Natural killer cell (primary cell): Measurements from ENCODE around the gene GRID1. TPM values are rescaled to one million over a fixed set of nuclear protein-coding genes. Genes with fewer than 3 reads are reported as not detected.

Source experiments
- ATAC-seq, 3 donors: fragments of 150-1000 bp in 2 of 3; fragments of 200-7000 bp in 1 of 3; cut with Tn5 transposase; 1 replicate in 1 of 3; 2 replicates in 2 of 3; pipeline ENCODE4 v1.10.0; 2021; ENCODE audit warnings: mild to moderate bottlenecking in 2 of 3, moderate library complexity in 2 of 3
- DNase-seq, 2 donors: peaks; one replicate each; pipeline versions ENCODE4 v3.0.0 to v3.0.0-alpha.2; 2013 to 2021; ENCODE audit warnings: mixed read lengths in 1 of 2
- H3K27ac ChIP-seq: one replicate; pipeline ENCODE4 v1.5.1; 2013; ENCODE audit warnings: mild to moderate bottlenecking, low read length
- H3K27me3 ChIP-seq: one replicate; pipeline ENCODE4 v1.6.1; 2013; ENCODE audit warnings: low read length; ENCODE audit not compliant: control insufficient read depth, insufficient read depth
- H3K36me3 ChIP-seq: one replicate; pipeline ENCODE4 v1.6.1; 2013; ENCODE audit warnings: low read length; ENCODE audit not compliant: control insufficient read depth, insufficient read depth
- H3K4me1 ChIP-seq: one replicate; pipeline ENCODE4 v1.6.1; 2013; ENCODE audit warnings: low read length; ENCODE audit not compliant: control insufficient read depth, insufficient read depth
- H3K4me3 ChIP-seq: one replicate; pipeline ENCODE4 v1.5.1; 2013; ENCODE audit warnings: low read length
- H3K9me3 ChIP-seq: one replicate; pipeline ENCODE4 v1.6.1; 2013; ENCODE audit warnings: low read length; ENCODE audit not compliant: control insufficient read depth, insufficient read depth
- H3K27ac Mint-ChIP-seq, 2 donors: one replicate each; pipeline ENCODE4 v1.8.0; 2022; ENCODE audit warnings: mild to moderate bottlenecking in 2 of 2, mixed read lengths in 2 of 2, moderate library complexity in 1 of 2
- H3K27me3 Mint-ChIP-seq, 2 donors: one replicate each; pipeline ENCODE4 v1.8.0; 2022; ENCODE audit warnings: low read depth in 2 of 2, mixed read lengths in 2 of 2
- H3K36me3 Mint-ChIP-seq: one replicate; pipeline ENCODE4 v1.8.0; 2022; ENCODE audit warnings: mixed read lengths
- H3K4me1 Mint-ChIP-seq, 2 donors: one replicate each; pipeline ENCODE4 v1.8.0; 2022; ENCODE audit warnings: mixed read lengths in 2 of 2
- H3K4me3 Mint-ChIP-seq: one replicate; pipeline ENCODE4 v1.8.0; 2022; ENCODE audit warnings: mild to moderate bottlenecking, moderate library complexity, mixed read lengths
- H3K9me3 Mint-ChIP-seq, 2 donors: one replicate each; pipeline ENCODE4 v1.8.0; 2022; ENCODE audit warnings: mixed read lengths in 2 of 2
- WGBS: methylation state at CpG from one replicate; pipeline ENCODE4 v1.1.7; 2013; ENCODE audit warnings: missing lambda C conversion rate; ENCODE audit not compliant: insufficient coverage; 5-methylcytosine and 5-hydroxymethylcytosine counted together
- intact Hi-C: fragments of 100-400 bp; cut with micrococcal nuclease; formaldehyde crosslinking; loops from one replicate; pipeline ENCODE4 v1.14.2; 2022
- total RNA-seq, 4 donors: library from RNA; stranded (reverse); fragments of 120-200 nt in 1 of 4; gene quantifications; one replicate each; pipeline versions ENCODE4 v1.2.3 to v1.2.4, GENCODE V29; 2013 to 2022
- TF ChIP-seq, protein P1 (sequence below): fragments of 200-600 bp; IDR thresholded peaks from one replicate; pipeline ENCODE4 v1.8.0; 2022; ENCODE audit warnings: antibody characterized with exemption

The GRID1 gene
- total RNA-seq, 3 donors from 2014 or later (not counting 1 experiment from before 2014, with no cell fraction given): not detected

DNA sequence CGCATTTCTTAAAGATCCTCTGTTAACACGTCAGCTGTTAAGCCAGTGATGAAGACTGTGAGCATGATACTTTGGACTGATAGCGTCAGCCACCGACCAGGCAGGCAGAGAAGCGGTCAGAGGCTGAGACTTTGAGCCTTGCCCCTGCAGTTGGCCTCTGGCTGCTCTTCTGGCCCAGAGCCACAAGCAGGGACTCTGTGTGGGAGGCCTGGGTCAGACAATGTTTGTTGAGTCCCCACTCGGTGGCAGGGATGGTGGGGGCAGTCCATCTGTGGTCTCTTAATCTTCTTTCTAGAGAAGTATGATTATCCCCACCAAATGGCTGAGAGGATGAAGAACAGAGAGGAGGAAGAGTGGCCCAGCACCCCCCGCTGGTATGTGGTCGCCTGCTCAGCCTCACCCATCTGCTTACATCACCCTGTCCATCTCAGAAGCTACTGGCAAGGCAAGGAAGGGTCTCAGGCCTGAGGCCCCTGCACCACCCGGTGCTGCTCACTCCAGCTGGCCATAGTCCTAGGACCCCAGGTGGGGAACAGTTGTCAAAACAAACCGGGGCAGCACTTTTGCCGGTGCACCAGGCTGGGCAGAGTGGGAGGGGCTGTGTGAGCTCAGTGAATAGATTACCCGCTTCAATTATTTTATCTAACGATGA is 202.9 kb downstream of the GRID1 start:
- no peak overlapping the region for H3K27ac Mint-ChIP-seq
- intact Hi-C loops: no loop called here
- H3K4me3 ChIP-seq: no peak overlapping the region
- H3K4me3 Mint-ChIP-seq: no peak overlapping the region
- no peaks in the 10 kb centered on the region for H3K9me3 Mint-ChIP-seq
- H3K4me1 Mint-ChIP-seq: no peaks in the 10 kb centered on the region
- H3K27ac ChIP-seq: no peak overlapping the region
- no peaks in the 10 kb centered on the region for H3K27me3 ChIP-seq
- TF ChIP-seq, protein P1, sequence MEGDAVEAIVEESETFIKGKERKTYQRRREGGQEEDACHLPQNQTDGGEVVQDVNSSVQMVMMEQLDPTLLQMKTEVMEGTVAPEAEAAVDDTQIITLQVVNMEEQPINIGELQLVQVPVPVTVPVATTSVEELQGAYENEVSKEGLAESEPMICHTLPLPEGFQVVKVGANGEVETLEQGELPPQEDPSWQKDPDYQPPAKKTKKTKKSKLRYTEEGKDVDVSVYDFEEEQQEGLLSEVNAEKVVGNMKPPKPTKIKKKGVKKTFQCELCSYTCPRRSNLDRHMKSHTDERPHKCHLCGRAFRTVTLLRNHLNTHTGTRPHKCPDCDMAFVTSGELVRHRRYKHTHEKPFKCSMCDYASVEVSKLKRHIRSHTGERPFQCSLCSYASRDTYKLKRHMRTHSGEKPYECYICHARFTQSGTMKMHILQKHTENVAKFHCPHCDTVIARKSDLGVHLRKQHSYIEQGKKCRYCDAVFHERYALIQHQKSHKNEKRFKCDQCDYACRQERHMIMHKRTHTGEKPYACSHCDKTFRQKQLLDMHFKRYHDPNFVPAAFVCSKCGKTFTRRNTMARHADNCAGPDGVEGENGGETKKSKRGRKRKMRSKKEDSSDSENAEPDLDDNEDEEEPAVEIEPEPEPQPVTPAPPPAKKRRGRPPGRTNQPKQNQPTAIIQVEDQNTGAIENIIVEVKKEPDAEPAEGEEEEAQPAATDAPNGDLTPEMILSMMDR: no peak
- H3K9me3 ChIP-seq: no peaks in the 10 kb centered on the region
- no peaks in the 10 kb centered on the region for H3K4me1 ChIP-seq
- no peak for ATAC-seq
- no peaks in the 10 kb centered on the region for H3K36me3 ChIP-seq
- H3K27me3 Mint-ChIP-seq: no peaks in the 10 kb centered on the region
- DNase-seq: no peak
- WGBS: 89% methylated on average over 13 of the region's 13 CpGs
- no peaks in the 10 kb centered on the region for H3K36me3 Mint-ChIP-seq

DNA sequence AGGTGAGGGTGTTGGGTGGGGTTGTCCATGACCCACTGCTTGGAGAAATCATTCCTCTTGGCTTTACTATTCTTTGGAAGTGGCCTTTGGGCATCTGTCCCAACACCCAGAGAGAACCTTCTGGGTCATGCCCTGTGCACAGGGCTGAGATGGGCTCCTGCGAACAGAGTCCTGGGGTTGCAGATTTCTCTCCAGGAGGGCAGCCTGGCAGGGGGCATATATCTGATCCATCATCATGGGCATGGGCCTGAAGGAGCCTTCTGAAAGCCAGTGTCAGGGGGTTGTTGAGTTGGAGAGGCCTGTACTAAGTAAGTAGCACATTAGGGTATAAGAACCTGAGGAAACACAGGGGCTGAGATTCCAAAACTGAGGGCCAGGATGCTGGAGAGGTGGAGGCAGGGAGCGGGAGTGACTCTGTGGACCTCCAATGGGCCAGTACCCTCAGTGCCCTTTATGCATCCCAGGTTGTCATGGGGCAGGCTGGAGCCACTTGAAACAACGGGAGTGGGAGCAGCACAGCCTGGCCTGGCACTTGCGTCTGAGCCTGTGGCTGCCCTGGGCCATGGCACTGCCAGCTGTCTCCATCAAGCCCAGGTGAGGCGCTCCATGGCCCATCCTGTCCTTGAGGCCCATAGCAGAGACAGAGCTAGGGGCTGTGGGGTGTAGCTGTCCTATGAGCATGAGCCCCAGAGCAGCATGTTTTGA is 203.7 kb downstream of the GRID1 start:
- H3K4me1 ChIP-seq: no peaks in the 10 kb centered on the region
- no peaks in the 10 kb centered on the region for H3K9me3 ChIP-seq
- no peaks in the 10 kb centered on the region for H3K27me3 ChIP-seq
- no peak overlapping the region for H3K4me3 ChIP-seq
- Mint-ChIP-seq H3K4me3 (no peak overlapping the region), H3K9me3 (no peaks in the 10 kb centered on the region), H3K36me3 (no peaks in the 10 kb centered on the region), H3K27me3 (no peaks in the 10 kb centered on the region), H3K27ac (no peak overlapping the region), H3K4me1 (no peaks in the 10 kb centered on the region)
- no peak overlapping the region for H3K27ac ChIP-seq
- DNase-seq (no peak), ATAC-seq (no peak)
- 89% methylated on average over 5 of the region's 5 CpGs for WGBS
- TF ChIP-seq, protein P1: no peak
- no peaks in the 10 kb centered on the region for H3K36me3 ChIP-seq
- intact Hi-C loops: no loop called here

DNA sequence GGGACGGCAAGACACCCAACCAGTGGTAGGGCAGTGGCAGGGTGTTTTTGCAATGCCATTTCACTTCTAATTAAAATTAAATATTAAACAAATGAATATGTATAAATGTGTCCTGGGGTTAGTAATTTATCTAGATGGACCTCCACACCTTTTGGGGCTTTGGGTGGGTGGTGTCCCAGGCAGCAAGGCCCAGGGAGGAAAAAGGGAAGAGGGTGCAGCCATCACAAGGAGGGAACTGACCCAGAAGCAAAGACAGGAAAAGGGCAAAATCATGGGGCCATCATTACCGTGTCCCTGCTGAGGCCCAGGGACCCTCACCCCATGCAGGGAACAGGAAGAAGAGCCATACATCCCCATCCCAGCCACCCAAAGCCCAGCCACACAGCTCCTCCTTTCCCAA is 204.6 kb downstream of the GRID1 start:
- Mint-ChIP-seq H3K4me3 (no peak overlapping the region), H3K9me3 (no peaks in the 10 kb centered on the region), H3K36me3 (no peaks in the 10 kb centered on the region), H3K4me1 (no peaks in the 10 kb centered on the region), H3K27ac (no peak overlapping the region), H3K27me3 (no peaks in the 10 kb centered on the region)
- no peaks in the 10 kb centered on the region for H3K4me1 ChIP-seq
- ATAC-seq: no peak
- no peaks in the 10 kb centered on the region for H3K9me3 ChIP-seq
- intact Hi-C loops: no loop called here
- no peaks in the 10 kb centered on the region for H3K27me3 ChIP-seq
- no peaks in the 10 kb centered on the region for H3K36me3 ChIP-seq
- WGBS: 67% methylated on average over 2 of the region's 2 CpGs
- no peak overlapping the region for H3K27ac ChIP-seq
- TF ChIP-seq, protein P1: no peak
- DNase-seq: no peak
- H3K4me3 ChIP-seq: no peak overlapping the region
